Sigmoid colon (tissue), 7 donors: ENCODE data around the gene HELB. TPM values are rescaled to one million over a fixed set of nuclear protein-coding genes. Genes with fewer than 3 reads are reported as not detected.

Experiments used
- DNase-seq: peaks from one replicate; pipeline ENCODE4 v3.0.0-alpha.2; 2019
- H3K27ac ChIP-seq, 4 donors: fragments of 200-600 bp; sonication (generic); one replicate each; pipeline ENCODE4 v1.5.1; 2016 to 2019; ENCODE audit warnings: mild to moderate bottlenecking in 1 of 4
- H3K27me3 ChIP-seq, 3 donors: fragments of 200-600 bp; sonication (generic); one replicate each; pipeline ENCODE4 v1.5.1; 2019; ENCODE audit warnings: mild to moderate bottlenecking in 1 of 3
- H3K36me3 ChIP-seq, 4 donors: fragments of 200-600 bp; sonication (generic); one replicate each; pipeline ENCODE4 v1.5.1; 2016 to 2019
- H3K4me1 ChIP-seq, 4 donors: fragments of 200-600 bp; sonication (generic); one replicate each; pipeline ENCODE4 v1.5.1; 2017 to 2019
- H3K4me3 ChIP-seq, 4 donors: fragments of 200-600 bp; sonication (generic); one replicate each; pipeline ENCODE4 v1.5.1; 2017 to 2019; ENCODE audit warnings: mild to moderate bottlenecking in 2 of 4, moderate library complexity in 1 of 4
- H3K9me3 ChIP-seq, 4 donors: fragments of 200-600 bp in 3 of 4; sonication (generic) in 3 of 4; one replicate each; pipeline versions ENCODE4 v1.5.1 to v1.6.1; 2013 to 2019
- EP300 ChIP-seq, 4 donors: sonication (generic); formaldehyde crosslinking; IDR thresholded peaks; one replicate each; pipeline ENCODE4 v1.6.1; 2017; ENCODE audit warnings: antibody characterized with exemption in 4 of 4
- POLR2A ChIP-seq, 2 donors: fragments of 450-650 bp; IDR thresholded peaks; one replicate each; pipeline ENCODE4 v1.6.1; 2016; ENCODE audit warnings: antibody characterized with exemption in 2 of 2, mild to moderate bottlenecking in 2 of 2, moderate library complexity in 2 of 2
- POLR2AphosphoS5 ChIP-seq, 4 donors: sonication (generic); formaldehyde crosslinking; IDR thresholded peaks; one replicate each; pipeline ENCODE4 v1.6.1; 2017; ENCODE audit warnings: antibody characterized with exemption in 4 of 4
- WGBS, 2 donors: extraction: QIAGEN DNeasy Blood & Tissue Kit; methylation state at CpG; one replicate each; pipeline ENCODE4 v1.1.7; 2013; 5-methylcytosine and 5-hydroxymethylcytosine counted together
- intact Hi-C: fragments of 100-400 bp; cut with DNase I; formaldehyde crosslinking; loops from one replicate; pipeline ENCODE4 v1.15.1; 2023
- polyA plus RNA-seq, 3 donors: library from polyadenylated mRNA; stranded (reverse); fragments of 200-250 nt; gene quantifications; one replicate each; pipeline ENCODE4 v1.2.3, GENCODE V29; 2013
- total RNA-seq, 4 donors: library from RNA; depleted of rRNA; stranded (reverse); fragments of >200 nt; gene quantifications; one replicate each; pipeline ENCODE4 v1.1.0, GENCODE V29; 2016
- TF ChIP-seq, protein P1 (sequence below), 4 experiments: fragments of 450-650 bp in 3 of 4; fragments of 200-600 bp in 1 of 4; IDR thresholded peaks; one replicate each; pipeline ENCODE4 v1.5.1; 2016 to 2019; ENCODE audit warnings: antibody characterized with exemption in 4 of 4, mild to moderate bottlenecking in 3 of 4, moderate library complexity in 2 of 4
- donor health status: healthy with polysubstance abuse.
- donor health status: Bipolar disorder and iron deficiency.
- donor health status: healthy.

Gene HELB
- total and polyA plus RNA-seq, 7 donors: under 0.01 to 8.6 (median 3.2) TPM

DNA sequence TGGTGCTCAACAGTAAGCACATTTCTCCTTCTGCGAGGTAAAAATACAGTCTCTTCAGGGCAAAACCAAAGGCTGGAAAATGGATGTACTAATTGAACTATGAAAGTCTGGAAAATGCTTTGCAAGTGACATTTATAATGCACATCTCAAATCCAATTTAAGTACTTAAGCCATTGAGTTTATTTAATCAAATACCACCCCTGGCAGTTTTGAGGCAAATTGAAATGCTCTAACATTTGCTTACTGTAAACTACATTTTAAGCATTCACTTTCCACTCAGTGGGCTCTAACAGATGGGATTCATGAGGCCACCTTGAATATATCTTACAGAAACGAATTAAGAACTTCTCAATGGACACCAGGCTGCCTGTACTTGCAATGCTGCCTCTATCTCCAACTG is 69.7 kb downstream of the HELB start:
- Histone ChIP-seq H3K4me3 (no peak overlapping the region), H3K36me3 (no peaks in the 10 kb centered on the region), H3K4me1 (no peaks in the 10 kb centered on the region), H3K9me3 (no peaks in the 10 kb centered on the region), H3K27ac (no peak overlapping the region), H3K27me3 (no peaks in the 10 kb centered on the region)
- no peak for TF ChIP-seq EP300 (IDR thresholded peaks at IDR 0.05)
- WGBS, 2 donors: 73 to 81% methylated on average over 2 of the region's 2 CpGs
- no peak for DNase-seq
- intact Hi-C loops: no loop called here

DNA sequence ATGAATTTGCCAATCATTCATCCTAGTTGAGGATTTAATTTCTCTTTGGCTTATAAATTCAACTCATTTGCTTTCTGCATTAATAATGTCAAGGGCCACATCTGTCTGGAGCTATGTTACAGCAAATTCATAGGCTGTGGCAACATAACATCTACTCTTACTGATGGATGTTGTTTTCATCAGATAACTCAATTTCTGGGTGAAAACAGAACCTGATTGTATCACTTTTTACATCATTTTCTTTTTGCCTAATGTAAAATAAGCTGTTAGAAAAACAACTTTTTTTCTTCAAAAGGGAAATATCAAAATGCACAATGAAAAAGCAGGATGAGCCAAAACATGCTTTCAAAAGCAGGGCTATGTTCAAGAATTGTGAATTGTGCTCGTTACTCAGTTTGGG is 73.3 kb downstream of the HELB start:
- no peak for DNase-seq
- no peaks in the 10 kb centered on the region for H3K27me3 ChIP-seq
- no peak overlapping the region for H3K4me3 ChIP-seq
- no peak overlapping the region for H3K27ac ChIP-seq
- intact Hi-C loops: no loop called here
- no peaks in the 10 kb centered on the region for H3K4me1 ChIP-seq
- 87 to 92% methylated on average over 1 of the region's 1 CpG for whole genome bisulfite sequencing, 2 donors
- no peaks in the 10 kb centered on the region for H3K36me3 ChIP-seq
- TF ChIP-seq, protein P1, sequence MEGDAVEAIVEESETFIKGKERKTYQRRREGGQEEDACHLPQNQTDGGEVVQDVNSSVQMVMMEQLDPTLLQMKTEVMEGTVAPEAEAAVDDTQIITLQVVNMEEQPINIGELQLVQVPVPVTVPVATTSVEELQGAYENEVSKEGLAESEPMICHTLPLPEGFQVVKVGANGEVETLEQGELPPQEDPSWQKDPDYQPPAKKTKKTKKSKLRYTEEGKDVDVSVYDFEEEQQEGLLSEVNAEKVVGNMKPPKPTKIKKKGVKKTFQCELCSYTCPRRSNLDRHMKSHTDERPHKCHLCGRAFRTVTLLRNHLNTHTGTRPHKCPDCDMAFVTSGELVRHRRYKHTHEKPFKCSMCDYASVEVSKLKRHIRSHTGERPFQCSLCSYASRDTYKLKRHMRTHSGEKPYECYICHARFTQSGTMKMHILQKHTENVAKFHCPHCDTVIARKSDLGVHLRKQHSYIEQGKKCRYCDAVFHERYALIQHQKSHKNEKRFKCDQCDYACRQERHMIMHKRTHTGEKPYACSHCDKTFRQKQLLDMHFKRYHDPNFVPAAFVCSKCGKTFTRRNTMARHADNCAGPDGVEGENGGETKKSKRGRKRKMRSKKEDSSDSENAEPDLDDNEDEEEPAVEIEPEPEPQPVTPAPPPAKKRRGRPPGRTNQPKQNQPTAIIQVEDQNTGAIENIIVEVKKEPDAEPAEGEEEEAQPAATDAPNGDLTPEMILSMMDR (IDR thresholded peaks at IDR 0.05): no peak
- TF ChIP-seq POLR2A (IDR thresholded peaks at IDR 0.05) (no peak), EP300 (IDR thresholded peaks at IDR 0.05) (no peak), POLR2AphosphoS5 (IDR thresholded peaks at IDR 0.05) (no peak)
- no peaks in the 10 kb centered on the region for H3K9me3 ChIP-seq

DNA sequence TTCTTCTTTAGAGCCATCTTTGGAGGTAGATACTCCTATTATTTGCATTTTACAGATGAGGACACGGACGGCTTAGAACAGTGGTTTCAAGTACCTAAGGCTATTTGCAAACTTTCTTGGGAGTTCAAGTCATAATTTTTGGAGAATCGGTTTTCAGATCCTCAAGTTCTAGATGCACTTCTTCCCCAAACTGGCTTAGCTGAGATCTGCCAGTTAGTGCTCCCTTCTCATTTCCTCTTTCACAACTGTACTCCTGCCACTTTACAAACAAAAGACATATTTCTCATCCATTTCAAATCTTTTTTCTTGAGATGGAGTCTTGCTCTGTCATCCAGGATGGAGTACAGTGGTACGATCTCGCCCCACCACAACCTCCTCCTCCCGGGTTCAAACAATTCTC is 77.3 kb downstream of the HELB start:
- Histone ChIP-seq H3K27ac (no peak overlapping the region), H3K9me3 (no peaks in the 10 kb centered on the region), H3K4me3 (no peak overlapping the region), H3K27me3 (no peaks in the 10 kb centered on the region), H3K4me1 (no peaks in the 10 kb centered on the region), H3K36me3 (no peaks in the 10 kb centered on the region)
- intact Hi-C loops: no loop called here
- WGBS, 2 donors: 89 to 91% methylated on average over 6 of the region's 6 CpGs
- TF ChIP-seq EP300 (IDR thresholded peaks at IDR 0.05) (no peak), POLR2A (IDR thresholded peaks at IDR 0.05) (no peak), POLR2AphosphoS5 (IDR thresholded peaks at IDR 0.05) (no peak)
- TF ChIP-seq, protein P1 (IDR thresholded peaks at IDR 0.05): no peak
- no peak for DNase-seq

DNA sequence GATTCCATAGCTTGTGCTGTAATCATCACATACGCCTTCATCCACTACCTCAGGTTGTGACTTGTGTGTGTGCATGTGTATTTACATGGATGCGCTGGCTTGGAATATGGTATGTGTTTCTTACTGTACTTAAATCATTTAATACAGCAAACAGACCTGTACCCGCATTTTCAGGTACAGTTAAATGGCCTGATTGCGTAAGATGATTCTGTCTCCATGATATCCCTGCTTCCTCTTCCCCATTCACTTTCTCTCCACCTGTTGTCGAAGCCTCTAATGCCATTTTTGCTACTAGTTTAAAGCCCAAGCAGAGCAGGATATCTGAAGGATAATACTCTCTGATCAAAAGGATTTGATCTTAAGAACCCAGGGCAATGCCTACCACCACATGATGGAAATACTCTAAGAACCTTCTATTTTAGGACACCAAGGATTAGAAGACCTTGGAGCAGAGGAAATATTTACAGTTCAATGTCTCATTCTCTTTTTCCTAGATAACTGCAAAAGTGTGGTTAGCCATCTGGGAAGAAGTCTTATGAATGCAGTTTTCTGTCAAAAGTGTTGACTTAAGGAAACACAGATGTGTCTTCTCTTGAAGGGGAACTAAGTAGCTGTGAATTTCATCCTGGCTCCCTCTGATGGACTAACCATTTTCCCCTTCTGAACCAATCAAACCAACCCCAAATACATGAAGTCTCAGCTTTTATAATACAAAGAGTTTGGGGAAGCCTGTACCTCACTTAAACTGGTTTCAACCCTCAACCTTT is 78.7 kb downstream of the HELB start:
- whole genome bisulfite sequencing, 2 donors: 92 to 94% methylated on average over 5 of the region's 5 CpGs
- no peak for DNase-seq
- Histone ChIP-seq H3K36me3 (no peaks in the 10 kb centered on the region), H3K27me3 (no peaks in the 10 kb centered on the region), H3K4me3 (no peak overlapping the region), H3K27ac (no peak overlapping the region), H3K4me1 (no peaks in the 10 kb centered on the region), H3K9me3 (no peaks in the 10 kb centered on the region)
- TF ChIP-seq, protein P1 (IDR thresholded peaks at IDR 0.05): no peak
- no peak for TF ChIP-seq POLR2AphosphoS5 (IDR thresholded peaks at IDR 0.05)
- TF ChIP-seq EP300 (IDR thresholded peaks at IDR 0.05): no peak
- no peak for TF ChIP-seq POLR2A (IDR thresholded peaks at IDR 0.05)
- intact Hi-C loops: no loop called here

DNA sequence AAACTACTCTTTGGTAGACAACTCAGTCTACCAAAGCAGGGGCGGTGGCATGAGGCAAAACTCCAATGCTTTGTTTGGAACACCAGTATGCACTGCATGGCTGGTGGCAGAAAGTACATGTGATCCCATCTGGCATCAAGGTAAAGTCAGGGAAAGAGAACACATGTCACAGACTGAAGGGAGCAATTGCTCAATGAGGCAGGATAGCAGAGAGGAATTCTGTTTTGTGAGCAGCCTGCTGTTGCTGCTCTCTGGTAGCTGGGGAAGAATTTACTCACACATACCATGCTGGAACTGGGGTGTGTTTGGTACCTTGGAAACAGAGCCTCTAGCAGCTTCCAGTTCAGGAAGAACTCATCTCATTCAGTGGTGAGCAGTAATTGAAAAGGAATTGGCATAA is 84.8 kb downstream of the HELB start:
- Histone ChIP-seq H3K27ac (no peak overlapping the region), H3K36me3 (no peaks in the 10 kb centered on the region), H3K4me3 (no peak overlapping the region), H3K4me1 (no peaks in the 10 kb centered on the region), H3K27me3 (no peaks in the 10 kb centered on the region), H3K9me3 (no peaks in the 10 kb centered on the region)
- TF ChIP-seq POLR2AphosphoS5 (IDR thresholded peaks at IDR 0.05) (no peak), POLR2A (IDR thresholded peaks at IDR 0.05) (no peak), EP300 (IDR thresholded peaks at IDR 0.05) (no peak)
- TF ChIP-seq, protein P1 (IDR thresholded peaks at IDR 0.05): no peak
- intact Hi-C loops: no loop called here
- DNase-seq: no peak
- 96 to 100% methylated on average over 1 of the region's 1 CpG for WGBS, 2 donors

Other genes with a start within 250 kb of the HELB start
- gene LLPH, start 171.7 kb upstream of the HELB start, total RNA-seq: 10 to 100 TPM in 1 of 4 donors, 1 to 10 TPM in 3; 5.0 to 10.3 (median 6.7) TPM
- 10 to 100 TPM; 27.2 to 30.6 (median 27.5) TPM for gene LLPH, start 171.7 kb upstream of the HELB start, polyA plus RNA-seq
- 100 to 1,000 TPM; 142 to 200 (median 160) TPM for gene TMBIM4, start 132.5 kb upstream of the HELB start, total RNA-seq
- gene TMBIM4, start 132.5 kb upstream of the HELB start, polyA plus RNA-seq: 100 to 1,000 TPM in 1 of 3 donors, 10 to 100 TPM in 2; 77.2 to 169 (median 78.7) TPM
- 10 to 100 TPM in 3 of 4 donors, 1 to 10 TPM in 1; 9.4 to 17.1 (median 15.5) TPM for gene IRAK3, start 113.3 kb upstream of the HELB start, total RNA-seq
- gene IRAK3, start 113.3 kb upstream of the HELB start, polyA plus RNA-seq: 1 to 10 TPM; 1.4 to 4.4 (median 1.8) TPM